ENCODE measurements around the gene UBASH3A.

DNA sequence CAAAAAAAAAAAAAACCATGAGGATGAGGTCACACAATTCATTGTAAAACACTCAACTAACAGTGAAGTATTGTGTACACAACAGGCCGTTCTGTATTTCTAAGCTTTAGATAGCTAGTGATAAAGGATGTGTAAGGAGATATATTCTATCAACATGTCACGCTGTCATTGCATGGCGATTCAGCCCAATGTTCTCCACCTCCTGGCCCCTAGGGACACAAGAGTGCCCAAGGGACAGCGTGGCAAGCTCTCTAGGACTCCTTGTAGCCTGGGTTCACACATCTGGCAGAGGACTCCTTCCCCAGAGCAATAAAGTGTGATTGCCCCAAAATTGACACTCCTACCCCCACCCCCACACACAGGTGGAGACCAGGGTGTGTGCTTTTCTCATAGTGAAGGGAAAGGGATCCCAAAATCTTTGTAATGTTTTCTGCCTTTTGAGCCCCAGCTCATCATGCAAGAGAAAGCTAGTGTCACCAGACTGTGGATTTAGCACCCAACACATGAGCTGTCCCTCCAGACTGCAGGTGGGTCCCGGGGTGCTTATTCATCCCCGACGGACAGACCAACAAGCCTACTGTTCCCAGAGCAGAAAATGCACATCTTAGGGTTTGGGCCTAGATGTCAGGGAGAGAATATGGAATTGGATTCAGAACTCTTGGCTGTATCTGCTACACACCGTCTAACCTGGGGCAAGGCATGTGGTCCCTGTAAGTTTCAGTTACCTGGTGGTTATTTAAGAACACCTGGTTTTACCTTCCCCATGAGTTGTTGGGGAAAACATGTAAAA, 19.4 kb upstream of the UBASH3A start:
- TF ChIP-seq ZNF274 (IDR thresholded peaks at IDR 0.05; ENCODE audit: low read depth, low read length) (no peak), YY1 (IDR thresholded peaks at IDR 0.05; ENCODE audit: insufficient read depth, insufficient read length) (no peak)
